ENCODE results near the gene IL2RA.

Gene IL2RA

GRCh38 chr10:5991708-5992107, 70.5 kb downstream of the IL2RA start:
- H3K27ac Mint-ChIP-seq, result no peak overlapping the region
- H3K9me3 Mint-ChIP-seq, result peaks cover 14% of the 10 kb centered on the region
- H3K4me1 Mint-ChIP-seq (ENCODE audit: low read depth), result peaks cover 8% of the 10 kb centered on the region
- H3K27me3 Mint-ChIP-seq, result no peaks in the 10 kb centered on the region
- H3K36me3 Mint-ChIP-seq (ENCODE audit: low read depth), result no peaks in the 10 kb centered on the region
- H3K4me3 Mint-ChIP-seq, result no peak overlapping the region
- DNase-seq, result no peak

- Mint-ChIP-seq H3K27ac (no peak overlapping the region), H3K36me3 (ENCODE audit: low read depth) (no peaks in the 10 kb centered on the region), H3K4me1 (ENCODE audit: low read depth) (peaks cover 8% of the 10 kb centered on the region), H3K27me3 (no peaks in the 10 kb centered on the region), H3K9me3 (peaks cover 14% of the 10 kb centered on the region), H3K4me3 (no peak overlapping the region)
- no peak for DNase-seq
Observed at GRCh38 chr10:5989756-5990155, 72.4 kb downstream of the IL2RA start.

GRCh38 chr10:5988336-5988920, 73.7 kb downstream of the IL2RA start:
- Mint-ChIP-seq H3K4me3 (no peak overlapping the region), H3K27ac (peak overlapping the region; percentile 26), H3K4me1 (ENCODE audit: low read depth) (peaks cover 8% of the 10 kb centered on the region), H3K27me3 (no peaks in the 10 kb centered on the region), H3K36me3 (ENCODE audit: low read depth) (no peaks in the 10 kb centered on the region), H3K9me3 (peaks cover 14% of the 10 kb centered on the region)
- no peak for DNase-seq

GRCh38 chr10:5987747-5988146, 74.4 kb downstream of the IL2RA start:
- Mint-ChIP-seq H3K27me3 (no peaks in the 10 kb centered on the region), H3K4me3 (no peak overlapping the region), H3K36me3 (ENCODE audit: low read depth) (no peaks in the 10 kb centered on the region), H3K9me3 (peaks cover 14% of the 10 kb centered on the region), H3K4me1 (ENCODE audit: low read depth) (peaks cover 8% of the 10 kb centered on the region), H3K27ac (peak overlapping the region; percentile 26)
- no peak for DNase-seq

- H3K27ac Mint-ChIP-seq, result no peak overlapping the region
- no peaks in the 10 kb centered on the region for H3K9me3 Mint-ChIP-seq
- no peak for DNase-seq
- H3K27me3 Mint-ChIP-seq, result no peaks in the 10 kb centered on the region
- no peak overlapping the region for H3K4me3 Mint-ChIP-seq
- peaks cover 8% of the 10 kb centered on the region for H3K4me1 Mint-ChIP-seq (ENCODE audit: low read depth)
- no peaks in the 10 kb centered on the region for H3K36me3 Mint-ChIP-seq (ENCODE audit: low read depth)
Observed at GRCh38 chr10:5985029-5985428, 77.1 kb downstream of the IL2RA start.

- Mint-ChIP-seq H3K36me3 (ENCODE audit: low read depth) (no peaks in the 10 kb centered on the region), H3K27ac (no peak overlapping the region), H3K4me3 (no peak overlapping the region), H3K4me1 (ENCODE audit: low read depth) (peaks cover 8% of the 10 kb centered on the region), H3K27me3 (no peaks in the 10 kb centered on the region), H3K9me3 (no peaks in the 10 kb centered on the region)
- no peak for DNase-seq
Observed at GRCh38 chr10:5983774-5984173, 78.4 kb downstream of the IL2RA start.

- peaks cover 3% of the 10 kb centered on the region for H3K4me1 Mint-ChIP-seq (ENCODE audit: low read depth)
- H3K27me3 Mint-ChIP-seq, result no peaks in the 10 kb centered on the region
- H3K27ac Mint-ChIP-seq, result no peak overlapping the region
- no peaks in the 10 kb centered on the region for H3K9me3 Mint-ChIP-seq
- H3K36me3 Mint-ChIP-seq (ENCODE audit: low read depth), result peaks cover 6% of the 10 kb centered on the region
- DNase-seq, result no peak
- H3K4me3 Mint-ChIP-seq, result no peak overlapping the region
Observed at GRCh38 chr10:5981529-5981928, 80.6 kb downstream of the IL2RA start.

GRCh38 chr10:5978230-5978489, 84.0 kb downstream of the IL2RA start:
- Mint-ChIP-seq H3K36me3 (ENCODE audit: low read depth) (peaks cover 27% of the 10 kb centered on the region), H3K9me3 (no peaks in the 10 kb centered on the region), H3K4me3 (peak overlapping the region; percentile 97), H3K4me1 (ENCODE audit: low read depth) (peaks cover 30% of the 10 kb centered on the region), H3K27me3 (no peaks in the 10 kb centered on the region), H3K27ac (peak overlapping the region; percentile 89)
- no peak for DNase-seq

- Mint-ChIP-seq H3K27ac (peak within 1 kb of the TSS; percentile 98), H3K36me3 (ENCODE audit: low read depth) (peaks cover 30% of the 10 kb centered on the region), H3K27me3 (no peaks in the 10 kb centered on the region), H3K4me1 (ENCODE audit: low read depth) (peaks cover 35% of the 10 kb centered on the region), H3K9me3 (no peaks in the 10 kb centered on the region), H3K4me3 (peak within 1 kb of the TSS; percentile 97)
- DNase-seq, result peak; percentile 93
Observed at GRCh38 chr10:5977471-5978229, 84.5 kb downstream of the IL2RA start, which contains the start of gene IL15RA. Gene IL15RA (minus strand): TSS chr10:5977543. CDS start chr10:5977492, 51 bp downstream.

GRCh38 chr10:5976512-5977470, 85.4 kb downstream of the IL2RA start:
- Mint-ChIP-seq H3K4me1 (ENCODE audit: low read depth) (peaks cover 40% of the 10 kb centered on the region), H3K27ac (peak overlapping the region; percentile 98), H3K9me3 (no peaks in the 10 kb centered on the region), H3K4me3 (peak overlapping the region; percentile 97), H3K36me3 (ENCODE audit: low read depth) (peaks cover 32% of the 10 kb centered on the region), H3K27me3 (no peaks in the 10 kb centered on the region)
- DNase-seq, result peak; percentile 77

- no peaks in the 10 kb centered on the region for H3K27me3 Mint-ChIP-seq
- DNase-seq, result peak; percentile 69
- peaks cover 49% of the 10 kb centered on the region for H3K4me1 Mint-ChIP-seq (ENCODE audit: low read depth)
- H3K9me3 Mint-ChIP-seq, result no peaks in the 10 kb centered on the region
- peak overlapping the region; percentile 97 for H3K4me3 Mint-ChIP-seq
- peaks cover 32% of the 10 kb centered on the region for H3K36me3 Mint-ChIP-seq (ENCODE audit: low read depth)
- H3K27ac Mint-ChIP-seq, result peak overlapping the region; percentile 98
Observed at GRCh38 chr10:5975641-5976473, 86.3 kb downstream of the IL2RA start.

GRCh38 chr10:5973069-5973468, 89.1 kb downstream of the IL2RA start:
- no peak overlapping the region for H3K27ac Mint-ChIP-seq
- peaks cover 60% of the 10 kb centered on the region for H3K4me1 Mint-ChIP-seq (ENCODE audit: low read depth)
- H3K4me3 Mint-ChIP-seq, result no peak overlapping the region

GRCh38 chr10:5971886-5972285, 90.3 kb downstream of the IL2RA start:
- Mint-ChIP-seq H3K9me3 (no peaks in the 10 kb centered on the region), H3K4me1 (ENCODE audit: low read depth) (peaks cover 60% of the 10 kb centered on the region), H3K27ac (peak overlapping the region; percentile 91), H3K27me3 (no peaks in the 10 kb centered on the region), H3K36me3 (ENCODE audit: low read depth) (peaks cover 56% of the 10 kb centered on the region), H3K4me3 (no peak overlapping the region)
- DNase-seq, result peak; percentile 9

More at GRCh38 chr10:5973069-5973468, 89.1 kb downstream of the IL2RA start:
- Mint-ChIP-seq H3K9me3 (no peaks in the 10 kb centered on the region), H3K36me3 (ENCODE audit: low read depth) (peaks cover 48% of the 10 kb centered on the region), H3K27me3 (no peaks in the 10 kb centered on the region)
- no peak for DNase-seq

- peak overlapping the region; percentile 26 for H3K4me3 Mint-ChIP-seq
- peaks cover 60% of the 10 kb centered on the region for H3K4me1 Mint-ChIP-seq (ENCODE audit: low read depth)
- H3K27ac Mint-ChIP-seq, result peak overlapping the region; percentile 91
- no peaks in the 10 kb centered on the region for H3K27me3 Mint-ChIP-seq
- DNase-seq, result peak; percentile 39
- peaks cover 53% of the 10 kb centered on the region for H3K36me3 Mint-ChIP-seq (ENCODE audit: low read depth)
- H3K9me3 Mint-ChIP-seq, result no peaks in the 10 kb centered on the region
Observed at GRCh38 chr10:5971315-5971832, 90.8 kb downstream of the IL2RA start.
